HPDE6-E6E7 (cell line): Measurements from ENCODE around the gene TEX101.
"Not testable (repeated sequence)": the region's sequence is repeated elsewhere in the genome, so short reads cannot be mapped to it uniquely, and the experiment has no call there.

Experiments used
- DNase-seq: peaks from one replicate; pipeline ENCODE4 v3.0.0; 2011; ENCODE audit warnings: missing footprints; ENCODE audit errors: extremely low spot score

TEX101 gene

GRCh38 chr19:43420954-43421353 is 6.3 kb downstream of the TEX101 start:
- DNase-seq = no peak

DNA sequence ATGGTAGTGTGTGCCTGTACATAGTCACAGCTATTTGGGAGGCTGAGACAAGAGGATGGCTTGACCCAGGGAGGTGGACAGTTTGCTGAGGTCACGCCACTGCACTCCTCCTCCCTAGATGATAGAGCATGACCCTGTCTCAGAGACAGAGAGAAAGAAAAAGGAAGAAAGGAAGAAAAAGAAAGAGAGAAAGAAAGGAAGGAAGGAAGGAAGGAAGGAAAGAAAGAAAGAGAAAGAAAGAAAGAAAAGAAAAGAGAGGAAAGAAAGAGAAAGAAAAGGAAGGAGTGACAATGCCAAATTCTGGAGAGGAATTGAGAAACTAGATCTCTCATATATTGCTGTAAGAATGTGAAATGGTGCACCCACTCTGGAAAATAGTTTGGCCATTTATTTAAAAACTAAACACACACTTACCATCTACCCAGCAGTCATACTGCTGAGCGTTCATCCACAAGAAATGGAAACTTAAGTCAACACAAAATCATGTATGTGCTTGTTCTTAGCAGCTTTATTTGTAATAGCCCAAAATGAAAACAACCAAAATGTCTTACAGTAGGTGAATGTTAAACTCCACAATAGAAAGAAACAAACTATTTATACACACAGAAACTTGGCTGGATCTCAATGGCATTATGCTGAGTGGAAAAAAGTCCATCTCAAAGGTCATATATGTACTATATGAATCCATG is 7.5 kb downstream of the TEX101 start:
- no peak for DNase-seq

- no peak for DNase-seq
These were observed 8.0 kb downstream of the TEX101 start for GRCh38 chr19:43422689-43423066.

- no peak for DNase-seq
These were observed 9.1 kb downstream of the TEX101 start for GRCh38 chr19:43423779-43424178.

DNA sequence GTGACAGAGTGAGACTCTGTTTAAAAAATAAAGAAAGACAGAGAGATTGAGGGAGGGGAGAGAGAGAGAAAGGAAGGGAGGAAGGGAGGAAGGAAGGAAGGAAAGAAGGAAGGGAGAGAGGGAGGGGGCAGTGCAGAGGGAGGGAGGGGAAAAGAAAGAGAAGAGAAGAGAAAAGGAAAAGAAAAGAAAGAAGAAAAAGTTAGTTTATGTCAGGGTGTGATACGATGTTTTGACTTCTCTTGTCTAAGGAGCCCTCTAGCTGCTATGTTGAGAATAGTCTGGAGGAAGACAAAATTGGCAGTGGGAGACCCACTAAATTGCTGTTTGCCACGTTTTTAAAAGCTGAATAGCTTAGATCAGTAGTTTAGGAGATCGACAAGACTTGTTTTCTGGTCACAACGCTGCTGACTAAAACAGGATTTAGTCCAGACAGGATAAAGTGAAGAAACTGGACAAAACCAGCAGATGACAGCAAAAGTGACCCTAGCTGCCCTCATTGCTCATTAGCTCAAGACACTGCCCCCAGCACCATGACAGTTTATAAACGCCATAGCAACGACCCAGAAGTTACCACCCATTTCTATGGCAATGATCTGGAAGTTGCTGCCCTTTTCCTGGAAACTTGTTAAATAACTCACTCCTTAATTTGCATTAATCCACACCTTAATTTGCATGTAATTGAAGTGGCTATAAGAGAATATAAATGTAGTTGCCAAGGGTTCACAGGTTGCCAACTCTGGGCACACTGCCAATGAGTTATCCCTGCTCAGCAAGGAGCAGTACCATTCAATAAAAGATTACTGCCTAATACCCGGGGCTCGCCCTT is 11.1 kb downstream of the TEX101 start:
- no peak for DNase-seq

DNA sequence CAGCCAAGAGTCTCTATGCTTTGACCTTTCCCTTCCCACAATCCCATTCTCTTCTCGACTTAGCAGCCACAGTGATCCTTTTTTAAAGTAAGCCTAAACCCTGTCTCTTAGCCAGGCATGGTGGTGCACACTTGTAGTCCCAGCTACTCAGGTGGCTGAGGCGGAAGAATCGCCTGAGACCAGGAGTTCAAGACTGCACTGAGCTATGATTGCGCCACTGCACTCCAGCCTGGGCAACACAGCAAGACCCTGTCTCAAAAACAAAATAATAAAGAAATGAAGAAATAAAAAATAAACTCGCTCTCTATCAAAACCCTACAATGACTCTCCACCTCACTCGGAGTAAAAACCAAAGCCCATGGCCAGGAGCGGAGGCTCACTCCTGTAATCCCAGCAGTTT is 14.7 kb downstream of the TEX101 start:
- no peak for DNase-seq

DNA sequence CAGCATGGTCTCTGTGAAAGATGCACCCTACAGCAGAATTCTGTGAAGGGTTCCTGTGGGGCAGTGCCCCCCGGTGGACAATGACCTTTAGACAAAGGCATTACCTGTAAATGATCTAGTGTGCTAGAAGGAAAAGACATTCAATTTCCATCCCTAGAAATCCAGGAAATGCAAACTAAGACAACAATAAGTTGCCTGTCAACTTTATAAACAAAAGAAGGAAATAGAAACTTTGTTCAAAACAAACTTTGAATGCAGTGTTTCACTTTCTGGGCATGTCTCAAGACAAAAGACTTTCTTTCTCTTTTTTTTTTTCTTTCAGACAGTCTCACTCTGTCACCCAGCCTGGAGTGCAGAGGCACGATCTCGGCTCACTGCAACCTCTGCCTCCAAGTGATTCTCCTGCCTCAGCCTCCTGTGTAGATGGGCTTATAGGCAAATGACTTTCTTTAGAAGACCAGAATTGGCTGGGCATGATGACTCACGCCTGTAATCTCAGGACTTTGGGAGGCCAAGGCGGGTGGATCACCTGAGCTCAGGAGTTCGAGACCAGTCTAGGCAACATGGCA is 15.5 kb downstream of the TEX101 start:
- no peak for DNase-seq

DNA sequence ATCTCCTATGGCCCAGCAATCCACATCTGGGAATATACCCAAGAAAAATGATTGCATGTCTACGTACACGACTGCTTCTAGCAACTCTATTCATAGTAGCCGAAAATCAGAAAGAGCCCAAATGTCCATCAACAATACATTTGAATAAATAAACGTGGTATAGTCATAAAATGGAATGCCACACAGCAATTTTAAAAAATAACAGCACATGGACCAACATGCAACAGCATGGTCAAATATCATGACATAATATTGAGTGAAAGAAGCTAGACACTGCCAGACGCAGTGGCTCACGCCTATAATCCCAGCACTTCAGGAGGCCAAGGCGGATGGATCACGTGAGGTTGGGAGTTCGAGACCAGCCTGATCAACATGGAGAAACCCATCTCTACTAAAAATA is 16.3 kb downstream of the TEX101 start:
- no peak for DNase-seq

DNA sequence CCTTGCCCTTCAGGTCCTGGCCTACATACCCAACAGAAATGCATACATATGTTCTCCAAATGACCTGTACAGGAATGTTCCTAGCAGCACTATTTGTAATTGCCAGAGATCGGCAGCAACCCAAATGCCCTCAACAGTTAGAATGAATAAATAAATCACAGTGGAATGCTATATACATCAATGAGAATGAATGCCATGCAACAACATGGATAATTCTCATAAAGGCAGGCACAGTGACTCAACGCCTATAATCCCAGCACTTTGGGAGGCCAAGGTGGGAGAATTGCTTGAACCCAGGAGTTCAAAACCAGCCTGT is 18.6 kb downstream of the TEX101 start:
- DNase-seq = no peak

GRCh38 chr19:43433689-43434088 is 19.0 kb downstream of the TEX101 start:
- no peak for DNase-seq

DNA sequence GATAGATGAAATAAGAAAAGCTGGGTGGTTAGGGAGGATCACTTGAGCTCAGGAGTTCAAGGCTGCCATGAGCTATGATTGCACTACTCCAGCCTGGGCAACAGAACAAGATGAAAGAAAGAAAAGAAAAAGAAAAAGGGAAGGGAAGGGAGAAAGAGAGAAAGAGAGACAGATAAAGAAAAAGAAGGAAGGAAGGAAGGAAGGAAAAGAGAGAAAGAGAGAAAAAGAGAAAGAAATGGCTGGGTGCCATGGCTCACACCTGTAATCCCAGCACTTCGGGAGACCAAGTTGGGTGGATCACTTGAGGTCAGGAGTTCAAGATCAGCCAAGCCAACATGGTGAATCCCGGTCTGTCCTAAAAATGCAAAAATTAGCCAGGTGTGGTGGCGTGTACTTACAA is 21.1 kb downstream of the TEX101 start:
- DNase-seq = no peak

- DNase-seq = not testable (repeated sequence)
These were observed 22.6 kb downstream of the TEX101 start for GRCh38 chr19:43437284-43437683.

GRCh38 chr19:43437712-43438111 is 23.0 kb downstream of the TEX101 start:
- DNase-seq = no peak

GRCh38 chr19:43438291-43439031 is 23.8 kb downstream of the TEX101 start:
- no peak for DNase-seq

GRCh38 chr19:43439032-43439708 is 24.5 kb downstream of the TEX101 start:
- DNase-seq = no peak

DNA sequence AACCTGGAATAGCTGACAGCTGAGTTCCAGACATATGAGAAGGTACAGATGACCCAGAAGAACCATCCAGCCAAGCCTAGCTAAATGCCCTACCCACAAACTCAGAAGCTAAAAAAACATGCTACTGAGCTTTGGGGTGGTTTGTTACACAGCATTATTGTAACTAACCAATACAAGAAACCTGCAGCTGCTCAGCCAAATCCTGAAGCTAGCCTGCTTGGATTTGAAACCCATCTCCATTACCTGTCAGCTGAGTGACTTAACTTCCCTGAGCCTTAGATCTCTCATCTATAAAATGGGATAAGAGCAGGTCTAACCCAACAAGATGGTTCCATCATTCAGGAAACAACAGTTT is 25.0 kb downstream of the TEX101 start:
- no peak for DNase-seq

DNA sequence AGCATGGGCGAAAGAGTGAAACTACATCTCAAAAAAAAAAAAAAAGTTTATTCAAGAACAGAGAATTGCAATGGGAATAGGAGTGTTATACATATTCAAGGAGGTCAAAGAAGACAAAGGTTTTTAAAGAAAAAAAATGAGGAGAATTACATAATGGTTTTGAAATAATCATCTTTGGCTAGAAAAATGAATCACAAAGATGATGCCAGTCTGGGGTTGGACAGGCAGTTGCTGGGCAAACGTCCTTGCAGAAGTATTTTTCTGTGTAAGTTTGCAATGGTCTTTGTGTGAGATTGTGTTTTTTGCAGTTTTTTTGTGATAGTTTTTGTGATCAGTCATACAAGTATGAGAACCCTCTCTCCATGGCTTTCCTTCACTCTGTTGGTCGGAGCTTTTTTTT is 27.0 kb downstream of the TEX101 start:
- no peak for DNase-seq

- not testable (repeated sequence) for DNase-seq
These were observed 29.4 kb downstream of the TEX101 start for GRCh38 chr19:43444091-43444490.

GRCh38 chr19:43444531-43445287 is 30.0 kb downstream of the TEX101 start:
- DNase-seq = no peak

GRCh38 chr19:43445426-43445825 is 30.7 kb downstream of the TEX101 start:
- DNase-seq = no peak
